OCI-LY1 (cell line): ENCODE results near the gene CORO1C.
"Not testable (repeated sequence)": the region's sequence is repeated elsewhere in the genome, so short reads cannot be mapped to it uniquely, and the experiment has no call there.

Experiments used
- H2AFZ ChIP-seq: fragments of 200-600 bp; sonication (generic), shearing (Covaris generic); 2 replicates; pipeline ENCODE4 v1.6.0; 2014; ENCODE audit warnings: antibody characterized with exemption, mild to moderate bottlenecking, low read length
- H3F3A ChIP-seq: fragments of 200-600 bp; sonication (generic), shearing (Covaris generic); 2 replicates; pipeline ENCODE4 v1.6.0; 2014; ENCODE audit warnings: mild to moderate bottlenecking, antibody characterized with exemption, low read length, moderate library complexity; ENCODE audit not compliant: insufficient read depth
- H3K27ac ChIP-seq: fragments of 200-600 bp; sonication (generic); 2 replicates; pipeline ENCODE4 v1.5.1; 2014; ENCODE audit warnings: low read length, mixed run types, mild to moderate bottlenecking, low read depth; ENCODE audit not compliant: poor library complexity, severe bottlenecking
- H3K27me3 ChIP-seq: fragments of 200-600 bp; sonication (generic); 2 replicates; pipeline ENCODE4 v1.6.0; 2014; ENCODE audit warnings: antibody characterized with exemption, mild to moderate bottlenecking, low read length, moderate library complexity; ENCODE audit not compliant: insufficient read depth
- H3K36me3 ChIP-seq: fragments of 200-600 bp; sonication (generic); 2 replicates; pipeline ENCODE4 v1.6.1; 2014; ENCODE audit warnings: mild to moderate bottlenecking, antibody characterized with exemption, low read length, moderate library complexity, mixed read lengths; ENCODE audit not compliant: insufficient read depth
- H3K4me1 ChIP-seq: fragments of 200-600 bp; sonication (generic); 2 replicates; pipeline ENCODE4 v1.5.1; 2014; ENCODE audit warnings: mild to moderate bottlenecking, low read length, moderate library complexity; ENCODE audit not compliant: insufficient read depth, severe bottlenecking
- H3K4me2 ChIP-seq: fragments of 200-600 bp; sonication (generic), shearing (Covaris generic); 2 replicates; pipeline ENCODE4 v1.6.1; 2014; ENCODE audit warnings: low read length
- H3K4me3 ChIP-seq: fragments of 200-600 bp; sonication (generic); 2 replicates; pipeline ENCODE4 v1.5.1; 2014; ENCODE audit warnings: low read length, low read depth, mild to moderate bottlenecking, mixed read lengths; ENCODE audit not compliant: poor library complexity, severe bottlenecking
- H3K79me2 ChIP-seq: fragments of 200-600 bp; shearing (Covaris generic); 2 replicates; pipeline ENCODE4 v1.6.1; 2016; ENCODE audit warnings: mixed run types, low read length, mixed read lengths; ENCODE audit not compliant: insufficient read depth
- H3K9ac ChIP-seq: fragments of 200-600 bp; sonication (generic), shearing (Covaris generic); 2 replicates; pipeline ENCODE4 v1.6.1; 2014; ENCODE audit warnings: mild to moderate bottlenecking, low read length, mixed read lengths
- H3K9me2 ChIP-seq: fragments of 200-600 bp; sonication (generic), shearing (Covaris generic); 2 replicates; pipeline ENCODE4 v1.6.1; 2014; ENCODE audit warnings: low read depth, mild to moderate bottlenecking, low read length, mixed read lengths
- H3K9me3 ChIP-seq: fragments of 200-600 bp; shearing (Covaris generic); 2 replicates; pipeline ENCODE4 v1.6.1; 2014; ENCODE audit warnings: low read length, mixed read lengths
- H4K20me1 ChIP-seq: fragments of 200-600 bp; sonication (generic), shearing (Covaris generic); 2 replicates; pipeline ENCODE4 v1.6.0; 2016; ENCODE audit warnings: mild to moderate bottlenecking, low read length; ENCODE audit not compliant: insufficient read depth
- EZH2 ChIP-seq: fragments of 200-600 bp; sonication (generic), shearing (Covaris generic); IDR thresholded peaks from 2 replicates; pipeline ENCODE4 v1.8.0; 2017; ENCODE audit warnings: borderline replicate concordance, mixed run types, mild to moderate bottlenecking, antibody characterized with exemption, low read length, moderate library complexity, mixed read lengths
- TF ChIP-seq, protein P1 (sequence below): fragments of 200-600 bp; sonication (generic), shearing (Covaris generic); IDR thresholded peaks from 2 replicates; pipeline ENCODE4 v1.5.1; 2017; ENCODE audit warnings: mild to moderate bottlenecking, antibody characterized with exemption, low read length, moderate library complexity, mixed read lengths

Gene CORO1C

GRCh38 chr12:108734200-108734906 lies 3.0 kb upstream of the CORO1C start:
- Histone ChIP-seq H3K9me2 (no peaks in the 10 kb centered on the region), H3F3A (no peaks in the 10 kb centered on the region), H3K4me1 (peaks cover 18% of the 10 kb centered on the region), H2AFZ (no peak overlapping the region), H3K9me3 (no peaks in the 10 kb centered on the region), H3K79me2 (no peaks in the 10 kb centered on the region), H4K20me1 (no peaks in the 10 kb centered on the region), H3K27me3 (no peaks in the 10 kb centered on the region), H3K27ac (no peak overlapping the region), H3K9ac (no peak overlapping the region), H3K36me3 (no peaks in the 10 kb centered on the region), H3K4me2 (no peak overlapping the region), H3K4me3 (no peak overlapping the region)
- TF ChIP-seq, protein P1, sequence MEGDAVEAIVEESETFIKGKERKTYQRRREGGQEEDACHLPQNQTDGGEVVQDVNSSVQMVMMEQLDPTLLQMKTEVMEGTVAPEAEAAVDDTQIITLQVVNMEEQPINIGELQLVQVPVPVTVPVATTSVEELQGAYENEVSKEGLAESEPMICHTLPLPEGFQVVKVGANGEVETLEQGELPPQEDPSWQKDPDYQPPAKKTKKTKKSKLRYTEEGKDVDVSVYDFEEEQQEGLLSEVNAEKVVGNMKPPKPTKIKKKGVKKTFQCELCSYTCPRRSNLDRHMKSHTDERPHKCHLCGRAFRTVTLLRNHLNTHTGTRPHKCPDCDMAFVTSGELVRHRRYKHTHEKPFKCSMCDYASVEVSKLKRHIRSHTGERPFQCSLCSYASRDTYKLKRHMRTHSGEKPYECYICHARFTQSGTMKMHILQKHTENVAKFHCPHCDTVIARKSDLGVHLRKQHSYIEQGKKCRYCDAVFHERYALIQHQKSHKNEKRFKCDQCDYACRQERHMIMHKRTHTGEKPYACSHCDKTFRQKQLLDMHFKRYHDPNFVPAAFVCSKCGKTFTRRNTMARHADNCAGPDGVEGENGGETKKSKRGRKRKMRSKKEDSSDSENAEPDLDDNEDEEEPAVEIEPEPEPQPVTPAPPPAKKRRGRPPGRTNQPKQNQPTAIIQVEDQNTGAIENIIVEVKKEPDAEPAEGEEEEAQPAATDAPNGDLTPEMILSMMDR: no peak
- no peak for TF ChIP-seq EZH2

- H3K27ac ChIP-seq, H3K27me3 ChIP-seq, H2AFZ ChIP-seq, H3F3A ChIP-seq, H3K4me2 ChIP-seq, H3K9me3 ChIP-seq, H3K79me2 ChIP-seq, H3K36me3 ChIP-seq, H3K9me2 ChIP-seq, H3K9ac ChIP-seq, H3K4me3 ChIP-seq, H4K20me1 ChIP-seq: not testable (repeated sequence)
- peaks cover 27% of the 10 kb centered on the region for H3K4me1 ChIP-seq
These were observed 1.9 kb upstream of the CORO1C start for GRCh38 chr12:108733230-108733531.

- TF ChIP-seq, protein P1: no peak
- no peak for TF ChIP-seq EZH2
- H3K9me2 ChIP-seq: no peaks in the 10 kb centered on the region
- no peaks in the 10 kb centered on the region for H3K9me3 ChIP-seq
- no peaks in the 10 kb centered on the region for H3K27me3 ChIP-seq
- peak overlapping the region; percentile 86 for H3K4me2 ChIP-seq
- H2AFZ ChIP-seq: no peak overlapping the region
- no peaks in the 10 kb centered on the region for H3F3A ChIP-seq
- H3K4me3 ChIP-seq: peak overlapping the region; percentile 93
- no peaks in the 10 kb centered on the region for H4K20me1 ChIP-seq
- H3K79me2 ChIP-seq: no peaks in the 10 kb centered on the region
- H3K36me3 ChIP-seq: no peaks in the 10 kb centered on the region; the same call in 1 of the 2 replicates
- H3K27ac ChIP-seq: no peak overlapping the region
- H3K4me1 ChIP-seq: peaks cover 27% of the 10 kb centered on the region
- peak overlapping the region; percentile 34; the same call in 1 of the 2 replicates for H3K9ac ChIP-seq
These were observed 1.3 kb upstream of the CORO1C start for GRCh38 chr12:108732489-108733229.
